Mononuclear cell (primary cell): ENCODE results near the gene GBE1. TPM values are rescaled to one million over a fixed set of nuclear protein-coding genes. Genes with fewer than 3 reads are reported as not detected.
"Not testable (repeated sequence)": the region's sequence is repeated elsewhere in the genome, so short reads cannot be mapped to it uniquely, and the experiment has no call there.

Experiments
- H3K27me3 ChIP-seq: 2 replicates; pipeline ENCODE4 v1.6.0; 2011; ENCODE audit warnings: low read length, control low read depth; ENCODE audit not compliant: insufficient read depth
- H3K4me1 ChIP-seq: 2 replicates; pipeline ENCODE4 v1.5.1; 2011; ENCODE audit warnings: mild to moderate bottlenecking, low read length, control low read depth; ENCODE audit not compliant: insufficient read depth
- H3K4me3 ChIP-seq: 2 replicates; pipeline ENCODE4 v1.5.1; 2011; ENCODE audit warnings: mild to moderate bottlenecking, low read length, moderate library complexity
- H3K9me3 ChIP-seq: 2 replicates; pipeline ENCODE4 v1.5.1; 2011; ENCODE audit warnings: low read depth, mild to moderate bottlenecking, control low read depth, low read length
- total RNA-seq: library from RNA; depleted of rRNA; stranded (reverse); fragments of >200 nt; gene quantifications from one replicate; pipeline ENCODE4 v1.2.3, GENCODE V29; 2012

The GBE1 gene
- total RNA-seq: 9.1 TPM

DNA sequence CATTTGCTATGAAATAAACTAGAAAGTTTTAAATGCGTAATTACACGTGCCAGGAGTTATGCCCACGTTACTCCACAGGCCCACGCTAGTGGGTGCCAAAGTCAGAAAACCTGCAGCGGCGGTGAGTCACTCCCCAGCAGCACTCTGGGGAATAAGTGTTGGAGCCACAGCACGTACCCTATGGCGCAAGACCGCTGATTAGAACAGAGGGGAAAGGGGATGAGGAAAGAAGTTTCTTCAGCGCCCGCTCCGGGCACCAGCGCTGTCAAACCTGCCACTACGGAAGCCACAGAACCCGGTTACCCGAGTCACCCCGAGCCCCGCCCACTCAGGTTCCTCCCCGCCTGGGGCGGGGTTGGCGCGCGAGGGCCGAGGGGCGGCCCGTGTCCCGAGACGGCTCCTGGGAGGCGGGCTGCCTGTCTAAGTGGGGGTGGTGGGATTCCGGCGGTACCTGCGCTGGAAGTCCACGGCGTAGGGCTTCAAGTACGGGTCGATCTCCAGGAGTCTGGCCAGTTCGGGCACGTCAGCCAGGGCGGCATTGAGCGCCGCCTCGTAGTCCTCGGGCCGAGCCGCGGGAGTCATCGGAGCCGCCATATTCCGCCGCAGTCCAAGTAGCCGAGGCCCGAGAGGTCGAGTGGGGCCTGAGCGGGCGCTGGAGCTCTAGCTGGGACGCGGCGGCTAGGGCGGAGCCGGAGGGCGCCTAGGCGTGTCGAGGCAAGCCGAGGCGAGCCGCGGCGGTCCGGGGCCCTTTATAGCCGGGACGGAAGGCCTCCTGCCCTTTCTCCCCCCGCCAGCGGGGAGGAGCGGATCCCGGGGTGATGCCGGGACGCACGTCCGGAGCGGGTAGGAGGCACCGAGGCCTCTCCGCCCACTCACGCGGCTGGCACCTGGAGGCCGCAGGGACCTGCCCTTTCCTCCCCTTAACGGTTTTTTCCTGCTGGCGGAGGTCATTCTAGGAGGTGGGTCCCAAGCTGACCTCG lies at the start of gene GBE1:
GBE1 (minus strand) TSS at position 722 of the 980 bp plus-strand sequence; CDS start at position 594, 128 bp downstream.
- Histone ChIP-seq H3K4me1 (peaks cover 14% of the 10 kb centered on the region), H3K27me3 (no peaks in the 10 kb centered on the region), H3K9me3 (no peaks in the 10 kb centered on the region), H3K4me3 (peak within 1 kb of the TSS; percentile 65)

GRCh38 chr3:81808900-81809299 lies 47.5 kb upstream of the GBE1 start:
- Histone ChIP-seq H3K4me3 (no peak overlapping the region), H3K4me1 (no peaks in the 10 kb centered on the region), H3K9me3 (no peaks in the 10 kb centered on the region), H3K27me3 (no peaks in the 10 kb centered on the region)

DNA sequence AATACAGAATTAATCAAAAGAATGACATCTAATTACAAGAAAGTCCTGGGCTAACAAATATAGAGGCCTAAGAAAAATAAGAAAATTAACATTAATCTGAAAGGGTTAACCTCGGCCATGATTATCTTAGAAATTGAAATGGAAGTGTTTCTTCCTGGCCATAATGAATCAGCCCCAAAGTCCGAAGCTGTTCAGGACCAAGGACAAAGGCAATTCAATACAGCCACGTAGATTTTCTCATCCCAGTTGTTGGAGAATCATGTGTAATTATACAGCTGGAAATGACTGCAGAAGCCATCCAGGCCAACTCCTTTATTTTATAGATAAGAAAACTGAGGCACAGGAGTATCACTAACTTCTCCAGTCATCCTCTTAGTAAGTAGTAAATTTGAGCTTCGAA lies 38.0 kb upstream of the GBE1 start:
- Histone ChIP-seq H3K27me3 (no peaks in the 10 kb centered on the region), H3K4me1 (no peaks in the 10 kb centered on the region), H3K9me3 (no peaks in the 10 kb centered on the region), H3K4me3 (no peak overlapping the region)

DNA sequence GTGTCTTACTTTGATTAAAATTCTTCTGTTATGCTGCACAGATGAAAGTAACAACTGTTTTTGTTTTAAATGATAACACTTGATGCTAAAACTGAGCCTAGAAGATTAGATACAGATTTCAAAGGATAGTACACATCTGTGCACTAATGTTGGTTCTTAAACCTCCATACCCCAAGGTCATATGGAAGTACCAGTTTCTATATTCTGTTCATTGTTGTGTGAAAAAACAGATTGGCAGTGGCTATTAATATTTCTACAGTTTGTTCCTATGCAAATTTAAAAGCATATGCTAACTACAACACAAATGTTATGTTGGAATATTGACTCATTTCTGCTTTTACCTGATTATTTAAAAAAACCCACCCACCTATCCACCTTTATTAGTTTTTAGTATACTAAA lies 32.0 kb upstream of the GBE1 start:
- Histone ChIP-seq H3K9me3 (no peaks in the 10 kb centered on the region), H3K4me3 (no peak overlapping the region), H3K27me3 (no peaks in the 10 kb centered on the region), H3K4me1 (no peaks in the 10 kb centered on the region)

DNA sequence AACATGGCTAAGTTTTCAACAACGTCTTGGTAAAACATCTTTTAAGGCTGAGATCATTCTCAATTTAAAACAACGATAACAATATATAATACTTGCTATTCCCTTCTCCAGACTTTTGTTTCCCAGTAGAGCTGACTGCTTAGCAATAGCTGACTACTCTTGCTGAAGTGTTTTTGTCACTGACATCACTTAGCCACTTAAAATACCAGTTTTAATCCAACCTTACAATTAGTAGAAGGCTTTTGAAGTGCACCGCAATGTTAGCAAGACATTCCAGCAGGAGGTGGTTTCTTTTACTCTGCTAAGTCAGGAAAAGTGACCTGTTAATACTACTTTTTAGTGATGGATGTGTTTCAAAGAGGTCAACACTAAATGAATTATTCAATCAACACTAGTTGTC lies 28.7 kb upstream of the GBE1 start:
- Histone ChIP-seq H3K4me3 (no peak overlapping the region), H3K4me1 (no peaks in the 10 kb centered on the region), H3K27me3 (no peaks in the 10 kb centered on the region), H3K9me3 (no peaks in the 10 kb centered on the region)

GRCh38 chr3:81789691-81790090 lies 28.2 kb upstream of the GBE1 start:
- no peaks in the 10 kb centered on the region for H3K4me1 ChIP-seq
- H3K4me3 ChIP-seq: no peak overlapping the region
- no peaks in the 10 kb centered on the region for H3K27me3 ChIP-seq
- H3K9me3 ChIP-seq: no peaks in the 10 kb centered on the region

DNA sequence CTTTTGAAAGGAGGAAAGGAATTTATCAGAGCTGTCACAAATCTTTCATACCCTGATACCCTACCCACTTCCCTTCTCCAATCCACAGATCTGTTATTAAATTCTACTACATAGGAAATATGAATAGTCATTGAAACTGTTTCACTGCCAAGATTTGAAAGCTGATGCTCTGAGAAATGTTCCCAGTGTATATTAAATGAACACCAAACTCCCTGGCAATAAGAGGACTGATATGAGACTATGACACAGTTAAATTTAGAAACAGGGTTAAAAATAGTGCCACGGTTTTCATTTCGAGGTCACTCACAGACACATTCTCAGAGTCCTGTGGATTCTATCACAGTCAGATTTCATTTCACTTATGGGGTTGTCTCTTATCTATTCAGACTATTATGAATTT lies 27.2 kb upstream of the GBE1 start:
- Histone ChIP-seq H3K4me3 (no peak overlapping the region), H3K27me3 (no peaks in the 10 kb centered on the region), H3K9me3 (no peaks in the 10 kb centered on the region), H3K4me1 (no peaks in the 10 kb centered on the region)

GRCh38 chr3:81788044-81788443 lies 26.6 kb upstream of the GBE1 start:
- Histone ChIP-seq H3K27me3 (no peaks in the 10 kb centered on the region), H3K4me1 (no peaks in the 10 kb centered on the region), H3K9me3 (no peaks in the 10 kb centered on the region), H3K4me3 (no peak overlapping the region)

DNA sequence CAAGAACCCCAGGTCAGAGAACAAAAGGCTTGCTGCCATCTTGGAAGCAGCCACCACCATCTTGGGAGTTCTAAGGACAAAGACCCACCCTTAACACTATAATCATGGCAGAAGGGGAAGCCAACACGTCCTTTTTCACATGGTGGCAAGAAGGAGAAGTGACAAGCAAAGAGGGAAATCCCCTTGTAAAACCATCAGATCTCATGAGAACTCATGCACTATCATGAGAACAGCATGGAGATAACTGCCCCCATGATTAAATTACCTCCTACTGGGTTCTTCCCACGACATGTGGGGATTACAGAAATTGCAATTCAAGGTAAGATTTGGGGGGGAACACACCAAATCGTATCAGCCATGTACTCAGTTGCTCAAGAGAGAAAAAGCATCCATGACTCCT lies 21.1 kb upstream of the GBE1 start:
- no peaks in the 10 kb centered on the region for H3K9me3 ChIP-seq
- no peaks in the 10 kb centered on the region for H3K4me1 ChIP-seq
- H3K27me3 ChIP-seq: no peaks in the 10 kb centered on the region
- no peak overlapping the region for H3K4me3 ChIP-seq

DNA sequence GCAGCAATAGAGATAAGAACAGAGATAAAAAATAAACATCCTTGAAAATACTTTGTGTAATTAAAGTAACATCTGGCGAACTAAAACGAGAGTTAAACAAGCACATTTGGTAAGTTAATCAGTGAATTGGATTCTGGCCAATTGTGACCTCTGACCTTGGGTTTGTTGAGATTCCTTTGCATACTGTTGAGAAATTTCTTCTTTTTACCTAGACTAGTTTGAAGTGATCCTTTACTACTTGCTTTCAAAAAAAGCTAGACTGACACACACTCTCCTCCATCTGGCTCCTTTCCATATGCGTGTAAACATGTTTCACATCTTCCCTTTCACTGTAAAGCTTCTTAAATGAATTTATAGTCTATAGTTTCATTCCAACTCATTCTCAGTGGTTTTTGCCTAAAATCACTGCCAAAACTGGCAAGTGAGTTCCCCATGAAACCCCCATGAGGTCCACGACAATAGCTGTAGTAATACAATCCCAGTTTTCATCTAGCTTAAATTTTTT lies 17.3 kb upstream of the GBE1 start:
- no peak overlapping the region for H3K4me3 ChIP-seq
- H3K27me3 ChIP-seq: no peaks in the 10 kb centered on the region
- H3K4me1 ChIP-seq: no peaks in the 10 kb centered on the region

DNA sequence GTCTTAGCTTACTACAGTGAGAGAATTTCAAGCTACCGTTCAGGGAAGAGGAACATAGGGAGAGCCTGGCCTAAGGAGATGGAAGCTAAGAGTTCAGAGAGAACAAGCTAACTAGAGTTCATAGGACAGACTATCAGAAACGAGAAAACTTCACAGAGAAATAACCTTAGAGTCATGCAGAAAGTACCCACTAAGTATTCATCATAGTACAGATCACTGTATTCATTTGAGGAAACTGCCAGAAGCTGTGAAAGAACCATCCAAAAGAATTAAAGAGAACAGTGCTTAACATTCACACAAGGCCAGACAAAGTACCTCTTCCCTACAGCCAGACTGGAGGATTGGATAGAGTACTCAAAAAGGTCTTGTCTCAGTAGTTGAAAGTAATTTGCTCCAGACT lies 15.2 kb upstream of the GBE1 start:
- Histone ChIP-seq H3K4me1 (no peaks in the 10 kb centered on the region), H3K27me3 (no peaks in the 10 kb centered on the region), H3K9me3 (no peaks in the 10 kb centered on the region), H3K4me3 (no peak overlapping the region)

More for the DNA sequence above, 17.3 kb upstream of the GBE1 start:
- H3K9me3 ChIP-seq: no peaks in the 10 kb centered on the region

GRCh38 chr3:81770710-81771109 lies 9.3 kb upstream of the GBE1 start:
- Histone ChIP-seq H3K4me1 (no peaks in the 10 kb centered on the region), H3K9me3 (no peaks in the 10 kb centered on the region), H3K27me3 (peaks cover 4% of the 10 kb centered on the region), H3K4me3 (no peak overlapping the region)

DNA sequence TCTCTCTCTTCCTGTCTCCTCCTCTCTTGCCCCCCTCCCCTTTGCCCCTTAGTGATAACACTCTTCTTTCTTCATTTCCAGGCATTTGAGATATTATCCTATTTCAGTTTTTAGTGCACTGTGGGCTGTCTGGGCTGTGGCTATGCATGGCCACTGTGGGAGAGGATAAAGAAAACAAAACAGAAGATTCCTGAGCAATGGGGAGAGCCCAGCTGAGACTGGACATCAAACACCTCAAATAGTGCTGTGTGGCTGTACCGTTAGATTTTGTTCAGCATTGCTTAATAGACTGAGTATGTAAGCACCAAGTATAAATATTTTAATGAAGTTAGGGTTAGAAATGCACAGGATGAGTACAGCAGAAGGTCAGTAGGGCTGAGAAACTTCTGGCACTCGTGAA lies 7.9 kb upstream of the GBE1 start:
- Histone ChIP-seq H3K9me3 (no peaks in the 10 kb centered on the region), H3K4me3 (no peak overlapping the region), H3K27me3 (peaks cover 4% of the 10 kb centered on the region), H3K4me1 (no peaks in the 10 kb centered on the region)

DNA sequence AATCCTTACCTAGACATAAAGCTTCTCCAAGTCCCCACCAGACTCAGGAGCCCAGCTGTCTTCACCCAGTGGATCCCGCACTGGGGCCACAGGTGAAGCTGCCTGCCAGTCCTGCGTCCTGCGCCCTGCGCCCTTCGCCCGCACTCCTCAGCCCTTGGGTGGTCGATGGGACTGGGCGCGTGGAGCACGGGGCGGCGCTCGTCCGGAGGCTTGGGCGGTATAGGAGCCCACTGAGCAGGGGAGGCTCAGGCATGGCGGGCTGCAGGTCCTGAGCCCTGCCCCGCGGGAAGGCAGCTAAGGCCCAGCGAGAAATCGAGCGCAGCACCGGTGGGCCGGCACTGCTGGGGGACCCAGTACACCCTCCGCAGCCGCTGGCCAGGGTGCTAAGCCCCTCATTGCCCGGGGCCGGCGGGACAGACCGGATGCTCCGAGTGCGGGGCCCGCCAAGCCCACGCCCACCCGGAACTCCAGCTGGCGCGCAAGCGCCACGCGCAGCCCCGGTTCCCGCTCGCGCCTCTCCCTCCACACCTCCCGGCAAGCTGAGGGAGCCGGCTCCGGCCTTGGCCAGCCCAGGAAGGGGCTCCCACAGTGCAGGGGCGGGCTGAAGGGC lies 5.9 kb upstream of the GBE1 start:
- H3K9me3 ChIP-seq, H3K27me3 ChIP-seq, H3K4me3 ChIP-seq, H3K4me1 ChIP-seq: not testable (repeated sequence)

- Histone ChIP-seq H3K4me1 (peaks cover 11% of the 10 kb centered on the region), H3K27me3 (no peaks in the 10 kb centered on the region), H3K4me3 (no peak overlapping the region), H3K9me3 (no peaks in the 10 kb centered on the region)
These were observed 4.0 kb upstream of the GBE1 start for GRCh38 chr3:81765400-81765799.
